Mucosa of descending colon (tissue), 3 donors: Measurements from ENCODE around the gene SELENOH. TPM values are rescaled to one million over a fixed set of nuclear protein-coding genes. Genes with fewer than 3 reads are reported as not detected.
"Not testable (repeated sequence)": the region's sequence is repeated elsewhere in the genome, so short reads cannot be mapped to it uniquely, and the experiment has no call there.

Source experiments
- ATAC-seq: fragments of 200-7000 bp; cut with Tn5 transposase; one replicate; pipeline ENCODE4 v1.9.1; 2020; ENCODE audit warnings: mild to moderate bottlenecking, moderate library complexity
- DNase-seq, 3 donors: peaks; one replicate each; pipeline ENCODE4 v3.0.0-alpha.2; 2020
- H3K36me3 ChIP-seq: fragments of 200-600 bp; one replicate; pipeline ENCODE4 v1.8.0; 2021; ENCODE audit warnings: low read depth, mild to moderate bottlenecking
- H3K4me1 ChIP-seq: fragments of 200-600 bp; one replicate; pipeline ENCODE4 v1.8.0; 2021; ENCODE audit warnings: low read depth, mild to moderate bottlenecking
- H3K4me3 ChIP-seq: fragments of 200-600 bp; one replicate; pipeline ENCODE4 v1.8.0; 2021; ENCODE audit warnings: mild to moderate bottlenecking
- H3K9me3 ChIP-seq: fragments of 200-600 bp; one replicate; pipeline ENCODE4 v1.8.0; 2021; ENCODE audit warnings: mild to moderate bottlenecking
- intact Hi-C, 2 donors: fragments of 100-400 bp; cut with DNase I in 1 of 2; cut with micrococcal nuclease in 1 of 2; formaldehyde crosslinking; loops; one replicate each; pipeline versions ENCODE4 v1.11.0 to v1.11.1; 2022; cut with DNase I, micrococcal nuclease
- total RNA-seq, 3 donors: library from RNA; stranded (reverse); fragmentation: NEBNext Ultra II Directional in 2 of 3; extraction: Animal tissue kit (Norgen Biotek cat#: 25700) in 2 of 3; gene quantifications; one replicate each; pipeline versions ENCODE4 v1.2.1 to v1.2.4, GENCODE V29; 2021 to 2023
- TF ChIP-seq, protein P1 (sequence below): fragments of 200-600 bp; IDR thresholded peaks from one replicate; pipeline ENCODE4 v1.8.0; 2022; ENCODE audit warnings: antibody characterized with exemption, mild to moderate bottlenecking
- donor health status: DM: no; HTN: no; CAD: no; lungs with moderate emphysema.
- donor health status: DM: no; HTN: no; CAD: no.
- donor health status: DM: no; HTN: yes; CAD: no.

The SELENOH gene
- total RNA-seq, 3 donors from 2014 or later = 68.3 to 84.0 (median 79.2) TPM

DNA sequence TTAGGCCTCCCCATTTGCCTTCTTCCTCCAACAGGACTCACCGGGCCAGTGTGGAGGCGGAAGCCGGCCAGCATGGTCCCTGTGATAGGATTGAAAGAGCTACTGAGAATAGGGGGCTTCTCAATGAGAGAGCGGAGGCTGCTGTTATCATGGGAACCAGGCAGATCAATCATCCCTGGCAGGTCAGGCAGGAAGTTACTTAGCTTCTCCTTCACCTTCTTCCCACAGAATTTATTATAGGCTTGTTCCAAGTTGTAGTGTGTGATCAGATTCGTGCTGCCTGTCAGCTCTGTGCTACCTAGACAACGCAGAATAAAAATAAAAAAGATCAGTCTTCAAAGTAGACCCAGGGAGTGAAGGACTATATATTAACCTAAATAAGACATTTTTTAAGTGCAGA is 36.4 kb upstream of the SELENOH start:
- Histone ChIP-seq H3K9me3 (no peaks in the 10 kb centered on the region), H3K4me1 (no peaks in the 10 kb centered on the region), H3K4me3 (no peak overlapping the region), H3K36me3 (no peaks in the 10 kb centered on the region)
- intact Hi-C loops = no loop called here
- DNase-seq (no peak), ATAC-seq (no peak)
- TF ChIP-seq, protein P1, sequence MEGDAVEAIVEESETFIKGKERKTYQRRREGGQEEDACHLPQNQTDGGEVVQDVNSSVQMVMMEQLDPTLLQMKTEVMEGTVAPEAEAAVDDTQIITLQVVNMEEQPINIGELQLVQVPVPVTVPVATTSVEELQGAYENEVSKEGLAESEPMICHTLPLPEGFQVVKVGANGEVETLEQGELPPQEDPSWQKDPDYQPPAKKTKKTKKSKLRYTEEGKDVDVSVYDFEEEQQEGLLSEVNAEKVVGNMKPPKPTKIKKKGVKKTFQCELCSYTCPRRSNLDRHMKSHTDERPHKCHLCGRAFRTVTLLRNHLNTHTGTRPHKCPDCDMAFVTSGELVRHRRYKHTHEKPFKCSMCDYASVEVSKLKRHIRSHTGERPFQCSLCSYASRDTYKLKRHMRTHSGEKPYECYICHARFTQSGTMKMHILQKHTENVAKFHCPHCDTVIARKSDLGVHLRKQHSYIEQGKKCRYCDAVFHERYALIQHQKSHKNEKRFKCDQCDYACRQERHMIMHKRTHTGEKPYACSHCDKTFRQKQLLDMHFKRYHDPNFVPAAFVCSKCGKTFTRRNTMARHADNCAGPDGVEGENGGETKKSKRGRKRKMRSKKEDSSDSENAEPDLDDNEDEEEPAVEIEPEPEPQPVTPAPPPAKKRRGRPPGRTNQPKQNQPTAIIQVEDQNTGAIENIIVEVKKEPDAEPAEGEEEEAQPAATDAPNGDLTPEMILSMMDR = no peak

DNA sequence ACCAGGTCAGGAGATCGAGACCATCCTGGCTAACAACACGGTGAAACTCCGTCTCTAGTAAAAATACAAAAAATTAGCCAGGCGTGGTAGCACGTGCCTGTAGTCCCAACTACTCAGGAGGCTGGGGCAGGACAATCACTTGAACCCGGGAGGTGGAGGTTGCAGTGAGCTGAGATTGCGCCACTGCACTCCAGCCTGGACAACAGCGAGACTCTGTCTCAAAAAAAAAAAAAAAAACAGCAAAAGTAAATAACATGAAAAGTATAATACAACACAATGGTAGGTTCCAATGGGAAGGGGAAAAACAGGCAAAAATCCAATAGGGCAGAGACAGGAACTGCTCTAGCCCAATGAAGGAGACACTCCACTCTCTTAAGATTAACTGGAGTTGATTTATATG is 35.9 kb upstream of the SELENOH start:
- intact Hi-C loops, DNase-seq, H3K36me3 ChIP-seq, ATAC-seq, H3K4me3 ChIP-seq, H3K4me1 ChIP-seq, H3K9me3 ChIP-seq: not testable (repeated sequence)

DNA sequence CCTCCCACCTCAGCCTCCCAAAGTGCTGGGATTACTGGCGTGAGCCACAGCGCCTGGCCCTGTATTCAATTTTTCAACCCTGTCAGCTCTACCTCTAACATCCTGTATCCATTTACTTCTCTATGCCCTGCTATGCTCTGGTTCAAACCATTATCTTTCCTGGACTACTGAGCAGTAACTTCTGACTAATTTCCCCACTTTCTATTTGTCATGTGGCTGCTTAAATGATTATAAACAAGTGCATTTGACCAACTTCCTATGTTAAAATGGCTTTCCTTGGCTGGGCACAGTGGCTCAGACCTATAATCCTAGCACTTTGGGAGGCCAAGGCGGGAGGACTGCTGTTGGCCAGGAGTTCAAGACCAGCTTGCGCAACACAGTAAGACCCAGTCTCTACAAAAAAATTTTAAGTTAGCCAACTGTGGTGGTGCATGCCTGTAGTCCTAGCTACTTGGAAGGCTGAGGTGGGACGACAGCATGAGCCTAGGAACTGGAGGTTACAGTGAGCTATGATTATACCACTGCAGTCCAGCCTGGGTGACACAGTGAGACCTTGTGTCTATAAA is 31.4 kb upstream of the SELENOH start:
- Histone ChIP-seq H3K36me3 (no peaks in the 10 kb centered on the region), H3K4me3 (no peak overlapping the region), H3K4me1 (peaks cover 21% of the 10 kb centered on the region), H3K9me3 (no peaks in the 10 kb centered on the region)
- TF ChIP-seq, protein P1 = no peak
- no peak for DNase-seq
- intact Hi-C loops = no loop called here
- ATAC-seq = no peak

DNA sequence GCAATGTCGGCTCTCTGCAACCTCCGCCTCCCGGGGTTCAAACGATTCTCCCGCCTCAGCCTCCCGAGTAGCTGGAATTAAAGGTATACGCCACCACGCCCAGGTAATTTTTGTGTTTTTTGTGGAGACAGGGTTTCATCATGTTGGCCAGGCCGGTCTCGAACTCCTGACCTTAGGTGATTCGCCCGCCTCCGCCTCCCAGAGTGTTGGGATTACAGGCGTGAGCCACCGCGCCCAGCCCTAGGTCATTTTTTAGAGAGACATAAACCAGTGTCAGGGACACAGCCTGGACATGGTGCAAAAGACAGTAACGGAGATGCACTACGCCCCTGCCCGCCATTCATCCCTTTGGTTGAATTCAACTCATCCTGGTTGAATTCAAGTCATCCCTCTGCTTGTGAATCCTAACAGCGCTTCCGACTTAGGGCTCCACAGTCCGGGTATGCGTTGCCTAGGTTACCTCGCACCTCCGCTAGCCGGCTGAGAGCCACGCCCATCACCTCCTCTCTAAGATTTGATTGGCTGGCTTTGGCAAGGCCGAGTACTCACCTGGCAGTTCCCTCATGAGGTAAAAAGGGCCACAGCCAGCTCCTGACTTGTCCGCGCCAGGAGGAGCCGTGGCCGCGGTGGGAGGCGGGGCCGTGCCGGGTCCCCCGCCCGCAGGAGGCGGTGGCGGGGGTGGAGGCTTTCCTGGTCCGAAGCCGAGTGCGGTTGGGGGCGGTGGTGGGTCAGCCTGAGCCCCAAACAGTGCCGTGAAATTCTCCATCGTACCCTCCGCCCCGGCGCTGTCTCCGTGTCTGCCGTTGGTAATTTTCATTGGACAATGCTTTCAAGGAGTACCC is 29.7 kb upstream of the SELENOH start, which contains the start of gene MED19:
TSS of gene MED19 (minus strand) at position 802 of the 842 bp plus-strand sequence. CDS start at position 766, 36 bp downstream.
- peak; percentile 86 to 91 (median 89) for DNase-seq
- intact Hi-C loops = no loop called here
- H3K4me3 ChIP-seq = peak within 1 kb of the TSS; percentile 92

DNA sequence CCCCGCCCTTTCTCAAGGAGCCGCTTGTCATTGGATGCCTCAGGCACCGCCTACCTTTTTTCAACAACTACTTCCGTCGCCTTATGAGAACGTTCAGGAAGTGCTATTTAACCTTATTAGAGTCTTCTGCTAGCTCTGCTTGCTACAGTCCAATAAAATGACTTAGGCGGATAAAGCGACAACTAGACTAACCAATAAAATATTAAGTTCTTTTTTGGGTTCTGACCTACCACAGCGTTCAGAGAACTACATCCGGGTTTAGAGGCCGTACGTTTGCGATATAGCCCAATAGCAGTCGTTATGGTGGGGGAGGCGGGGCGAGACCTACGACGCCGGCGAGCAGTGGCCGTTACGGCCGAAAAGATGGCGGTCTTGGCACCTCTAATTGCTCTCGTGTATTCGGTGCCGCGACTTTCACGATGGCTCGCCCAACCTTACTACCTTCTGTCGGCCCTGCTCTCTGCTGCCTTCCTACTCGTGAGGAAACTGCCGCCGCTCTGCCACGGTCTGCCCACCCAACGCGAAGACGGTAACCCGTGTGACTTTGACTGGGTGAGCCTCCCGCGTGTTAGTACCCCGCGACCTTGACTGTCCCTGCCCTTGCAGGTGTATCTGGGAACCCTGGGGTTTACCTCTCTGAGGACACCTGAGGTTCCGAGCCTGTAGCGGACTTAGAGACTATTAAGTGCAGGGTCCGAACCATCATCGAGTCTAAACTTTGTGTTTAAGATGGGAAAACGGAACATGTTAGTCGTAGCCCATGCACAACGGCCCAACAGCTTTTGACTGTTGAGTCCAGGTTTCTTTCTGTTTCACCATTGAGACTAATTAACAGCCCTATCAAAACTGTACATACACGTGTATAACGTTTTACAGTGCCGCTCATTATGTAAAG is 28.8 kb upstream of the SELENOH start, which contains the start of gene TMX2:
TSS of gene TMX2 (plus strand) at position 338 of the 895 bp plus-strand sequence. CDS start at position 364, 26 bp downstream.
- H3K4me3 ChIP-seq = peak within 1 kb of the TSS; percentile 92
- TF ChIP-seq, protein P1 = no peak
- peak; percentile 92 to 97 (median 94) for DNase-seq
- intact Hi-C loops = no loop called here
- H3K4me1 ChIP-seq = peaks cover 21% of the 10 kb centered on the region
- H3K9me3 ChIP-seq = no peaks in the 10 kb centered on the region
- ATAC-seq = peak; percentile 93
- H3K36me3 ChIP-seq = no peaks in the 10 kb centered on the region

More for the DNA sequence above, 29.7 kb upstream of the SELENOH start, which contains the start of gene MED19:
- Histone ChIP-seq H3K36me3 (no peaks in the 10 kb centered on the region), H3K9me3 (no peaks in the 10 kb centered on the region), H3K4me1 (peaks cover 21% of the 10 kb centered on the region)
- ATAC-seq = peak; percentile 83
- TF ChIP-seq, protein P1 = no peak
